HG03064 (cell line): ENCODE results near the gene GSE1.

Source experiments
- ATAC-seq: cut with Tn5 transposase; IDR thresholded peaks from one replicate; pipeline ENCODE4 v1.9.1; 2021; ENCODE audit warnings: low read depth; ENCODE audit not compliant: unreplicated experiment

GSE1 gene

DNA sequence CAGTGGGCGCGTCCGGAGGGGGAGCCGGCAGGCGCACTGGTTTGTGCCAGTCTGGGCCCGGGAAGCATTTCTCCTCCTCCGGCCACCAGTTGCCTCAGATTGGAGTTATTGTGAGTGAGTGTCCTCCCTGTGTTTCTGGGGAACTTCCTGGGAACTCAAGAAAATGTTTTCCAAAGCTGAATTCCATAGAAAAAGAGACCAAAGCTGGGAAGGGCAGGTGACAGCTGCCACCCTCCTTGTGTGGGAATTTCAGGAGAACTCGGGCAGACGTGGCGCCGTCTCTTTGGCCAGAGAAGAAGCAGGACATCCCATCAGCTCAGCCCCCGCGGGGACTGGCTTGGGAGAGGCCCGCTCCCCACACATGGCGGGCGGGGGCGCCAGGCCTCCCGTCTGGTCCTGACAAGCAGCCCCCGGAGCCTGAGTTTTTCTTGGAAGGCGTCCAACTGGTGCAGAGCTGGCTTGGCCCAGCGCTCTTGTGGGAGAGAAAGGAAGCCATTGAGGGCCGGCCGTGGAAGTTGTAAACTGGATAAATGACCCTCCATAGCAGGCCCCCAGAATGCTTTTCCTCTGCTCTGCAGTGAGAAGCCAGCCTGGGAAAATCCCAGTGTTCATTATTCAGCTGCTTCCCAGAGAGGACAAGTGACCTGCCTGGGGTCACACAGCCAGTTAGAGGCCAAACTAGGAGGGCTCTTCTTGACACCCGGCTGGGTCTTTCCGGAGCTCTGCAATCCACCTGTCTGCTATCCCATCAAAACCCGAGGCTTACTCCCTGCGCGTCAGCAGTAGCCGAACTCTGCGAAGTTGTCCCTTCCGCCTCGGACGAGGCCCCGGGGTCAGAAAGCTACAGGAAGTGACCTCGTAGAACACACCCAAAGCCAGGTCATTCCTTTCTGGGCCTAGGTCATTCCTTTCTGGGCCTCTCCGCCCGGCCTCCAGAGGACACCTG lies 39.2 kb upstream of the GSE1 start:
- ATAC-seq = no peak

GRCh38 chr16:85574672-85575475 lies 38.2 kb upstream of the GSE1 start:
- ATAC-seq = no peak

DNA sequence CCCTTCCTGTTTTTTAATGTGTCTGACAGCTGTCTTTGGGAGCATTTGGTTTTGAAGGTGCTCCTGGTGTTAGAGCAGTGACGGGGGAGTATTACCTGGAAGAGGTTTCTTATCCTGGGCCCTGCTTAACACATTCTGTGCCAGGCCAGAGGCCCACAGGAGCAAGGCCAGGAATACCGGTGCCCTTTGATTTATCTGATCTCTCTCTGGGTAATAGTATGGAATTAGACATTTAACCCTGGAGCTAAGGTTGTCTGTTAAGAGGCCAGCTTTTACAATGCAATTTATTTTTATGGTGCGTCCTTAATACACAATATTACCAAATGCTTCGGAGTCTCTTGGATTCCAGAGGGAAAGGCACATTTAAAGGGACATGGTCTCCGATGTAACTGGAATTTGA lies 37.2 kb upstream of the GSE1 start:
- no peak for ATAC-seq

GRCh38 chr16:85576944-85577343 lies 36.2 kb upstream of the GSE1 start:
- ATAC-seq = no peak

GRCh38 chr16:85577899-85578598 lies 35.1 kb upstream of the GSE1 start:
- ATAC-seq = no peak

DNA sequence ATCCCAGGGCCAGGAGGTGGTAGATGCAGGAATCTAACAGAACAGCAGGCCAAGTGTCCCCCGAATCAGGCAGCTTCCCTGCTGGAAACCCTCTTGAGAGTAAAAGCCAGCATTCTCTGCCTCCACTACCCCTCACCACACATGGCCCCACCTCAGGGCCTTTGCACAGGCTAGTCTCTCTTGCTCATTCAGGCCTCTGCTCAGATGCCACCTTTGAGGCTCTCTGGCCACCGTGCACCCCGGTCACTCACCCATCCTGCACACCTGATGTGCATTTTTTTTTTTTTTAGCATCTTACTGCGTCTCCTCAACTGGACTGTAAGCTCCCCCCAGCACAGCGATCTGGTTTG lies 34.5 kb upstream of the GSE1 start:
- no peak for ATAC-seq

GRCh38 chr16:85579191-85579590 lies 33.9 kb upstream of the GSE1 start:
- no peak for ATAC-seq

DNA sequence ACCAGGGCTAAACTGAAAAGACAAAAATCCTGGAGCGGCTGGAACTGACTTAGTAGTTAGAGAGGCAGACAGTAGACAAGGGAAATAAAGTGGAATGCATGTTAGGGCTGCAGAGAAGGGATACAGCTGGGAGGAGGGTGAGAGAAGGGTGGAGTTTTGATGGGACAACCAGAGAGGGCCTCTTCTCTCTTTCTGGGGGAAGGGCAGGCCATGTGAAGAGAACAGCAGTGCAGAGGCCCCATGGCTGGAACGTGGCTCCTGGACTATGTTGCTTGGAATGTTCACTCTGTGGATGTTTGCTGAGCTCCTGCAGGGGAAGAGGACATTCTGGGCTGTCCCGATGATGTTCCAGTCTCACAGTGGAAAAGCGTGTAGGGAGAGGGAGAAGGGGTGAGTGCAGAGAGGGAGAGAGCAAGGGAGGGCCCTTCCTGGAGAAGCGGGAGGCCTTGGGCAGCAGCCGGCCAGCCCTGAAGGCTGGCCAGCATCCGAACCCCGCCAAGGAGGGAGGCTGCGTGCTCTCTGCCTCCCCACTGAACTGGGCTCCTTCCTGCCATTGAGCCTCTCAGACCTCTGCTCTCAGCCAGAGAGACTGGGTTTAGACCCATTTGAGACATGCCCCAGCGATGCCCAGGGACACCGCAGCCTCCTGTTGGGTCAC lies 33.1 kb upstream of the GSE1 start:
- no peak for ATAC-seq

GRCh38 chr16:85580684-85581083 lies 32.4 kb upstream of the GSE1 start:
- no peak for ATAC-seq

DNA sequence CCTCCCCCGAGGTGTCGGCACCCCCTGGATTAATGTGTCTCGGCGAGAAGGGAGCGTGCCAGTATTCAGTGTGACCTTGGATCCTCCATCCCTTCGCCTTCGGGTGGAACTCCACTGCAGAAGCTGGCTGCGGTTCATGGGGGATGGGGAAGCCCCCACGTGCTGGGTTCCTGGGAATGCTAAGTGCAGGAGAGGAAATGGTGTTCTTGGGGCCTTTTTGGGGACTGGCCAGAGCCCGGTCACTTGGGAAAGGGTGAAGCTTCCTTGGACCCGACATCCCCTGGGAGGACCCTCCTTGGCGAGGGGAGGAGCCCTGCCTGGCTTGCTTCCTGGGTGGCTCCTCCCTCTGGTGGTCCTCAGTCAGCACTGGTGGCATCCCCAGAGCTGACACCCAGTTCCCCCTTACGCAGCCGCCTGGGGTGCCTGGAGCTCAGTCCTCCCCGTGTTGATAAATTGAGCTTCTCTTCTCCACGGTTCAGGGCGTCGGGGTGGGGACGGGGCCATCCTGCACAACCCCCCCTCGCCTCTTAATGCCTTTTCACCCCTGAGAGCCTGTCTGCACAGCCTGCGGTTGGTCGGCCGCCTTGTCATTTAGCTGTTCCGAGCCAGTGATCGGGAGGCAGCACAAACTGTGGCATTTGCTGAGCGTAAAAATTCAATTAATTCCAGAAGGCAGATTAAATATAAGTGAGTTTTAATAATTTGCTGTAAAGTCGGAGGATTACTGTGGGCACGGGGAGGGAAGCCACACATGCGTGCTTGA lies 30.7 kb upstream of the GSE1 start:
- no peak for ATAC-seq

DNA sequence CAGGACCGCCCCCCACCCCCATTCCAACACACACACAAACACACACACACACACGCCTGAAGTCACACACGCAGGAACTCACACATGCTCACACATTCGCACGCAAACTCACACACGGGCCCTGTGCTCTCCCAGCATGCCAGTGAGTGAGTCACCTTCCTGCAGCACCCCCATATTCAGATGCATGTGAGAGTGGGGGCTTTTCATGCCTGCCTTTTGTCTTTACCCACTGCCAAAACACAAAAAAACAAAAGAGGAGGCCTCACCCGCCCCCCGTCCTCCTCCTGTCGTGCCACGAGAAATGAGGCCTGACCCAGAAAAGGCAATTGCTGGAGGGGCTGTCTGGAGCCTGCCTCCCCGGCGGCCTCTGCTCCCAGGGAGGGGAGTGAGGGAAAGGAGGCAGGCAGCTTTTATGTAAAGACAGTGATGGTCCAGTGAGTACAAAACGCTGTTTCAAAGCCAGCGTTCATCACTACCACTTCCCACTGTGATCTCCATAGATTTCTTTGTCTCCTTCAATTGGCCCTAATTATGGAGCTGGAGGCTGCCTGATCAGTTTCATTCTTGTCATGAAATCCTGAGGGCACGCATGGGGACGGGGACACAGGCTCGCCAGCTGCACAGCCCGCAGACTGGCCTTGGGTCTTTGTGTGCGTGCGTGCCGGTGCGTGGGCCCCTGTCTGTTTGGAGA lies 29.5 kb upstream of the GSE1 start:
- no peak for ATAC-seq

DNA sequence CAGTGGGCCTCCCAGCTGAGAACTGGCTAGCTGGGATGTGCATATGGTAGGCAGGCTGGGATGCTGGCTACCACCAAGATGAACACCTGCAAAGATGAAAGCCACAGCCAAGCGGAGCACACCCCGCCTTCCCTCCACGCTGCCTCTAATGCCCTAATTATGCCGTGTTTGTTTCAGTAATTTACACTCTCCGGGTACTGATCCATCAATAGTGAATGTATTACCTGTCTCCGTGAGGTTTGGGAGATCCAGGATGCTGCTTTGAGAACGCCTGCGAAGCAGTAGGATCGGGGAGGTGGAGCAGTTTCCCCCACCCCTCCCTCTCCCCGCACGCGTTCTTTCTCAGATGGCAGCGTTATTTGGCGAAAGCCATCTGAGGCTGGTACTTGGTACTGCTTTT lies 28.9 kb upstream of the GSE1 start:
- no peak for ATAC-seq

DNA sequence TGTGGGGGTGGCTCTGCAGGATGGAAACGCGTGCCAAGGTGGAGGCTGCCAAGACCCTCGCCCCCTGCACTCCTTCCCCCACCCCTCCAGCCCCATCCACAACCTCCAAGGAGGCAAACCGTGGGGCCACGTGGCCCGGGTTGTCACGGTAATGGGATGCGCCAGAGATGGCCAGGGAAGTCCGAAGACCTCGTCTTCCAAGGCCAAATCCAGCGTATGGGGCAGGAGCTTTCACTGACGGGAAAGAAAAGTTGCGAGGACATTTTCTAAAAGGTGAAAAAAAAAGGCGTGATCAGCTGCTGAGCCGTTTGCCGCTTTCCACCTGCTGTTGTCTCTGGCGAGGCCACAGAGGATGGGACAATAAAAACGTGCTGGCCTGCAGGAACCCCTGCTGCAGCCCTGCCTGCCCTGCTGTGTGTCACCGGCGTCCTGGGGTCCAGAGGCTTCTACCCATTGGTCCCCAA lies 28.3 kb upstream of the GSE1 start:
- ATAC-seq = no peak

GRCh38 chr16:85585711-85586110 lies 27.4 kb upstream of the GSE1 start:
- ATAC-seq = no peak

DNA sequence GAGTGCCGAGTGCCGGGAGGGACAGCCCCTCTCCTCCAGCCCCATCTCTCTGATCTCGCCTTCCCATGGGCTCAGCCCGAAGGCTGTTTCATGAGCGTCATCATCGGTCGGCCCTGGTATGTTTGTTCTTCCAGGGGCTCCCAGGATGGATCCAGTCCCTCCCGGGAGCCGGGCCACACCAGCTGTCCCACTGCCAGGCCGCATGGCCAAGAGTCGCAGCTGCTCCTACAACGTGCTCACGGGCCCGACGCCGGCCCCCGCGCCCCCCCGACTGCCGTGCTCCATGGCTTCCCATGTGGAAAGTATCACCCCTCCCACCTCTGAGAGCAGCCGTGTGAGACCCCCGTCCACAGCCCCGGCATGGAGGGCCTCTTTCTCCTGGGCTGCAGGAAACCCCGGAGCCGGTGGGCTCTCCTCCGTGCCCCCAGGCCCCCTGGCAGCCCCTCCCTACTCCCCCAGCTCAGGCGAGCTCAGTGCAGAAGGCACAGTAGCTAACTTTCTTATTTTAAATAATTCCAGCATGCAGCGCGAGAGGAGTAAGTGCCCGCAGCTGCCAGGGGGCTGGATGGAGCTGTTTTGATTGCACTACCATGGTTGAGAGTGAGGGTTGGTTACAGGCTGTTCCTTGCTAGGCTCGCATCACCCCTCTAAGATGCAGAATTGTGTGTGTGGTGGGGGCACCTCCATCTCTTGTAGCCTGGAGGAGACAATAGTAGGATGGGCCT lies 26.6 kb upstream of the GSE1 start:
- ATAC-seq = no peak

DNA sequence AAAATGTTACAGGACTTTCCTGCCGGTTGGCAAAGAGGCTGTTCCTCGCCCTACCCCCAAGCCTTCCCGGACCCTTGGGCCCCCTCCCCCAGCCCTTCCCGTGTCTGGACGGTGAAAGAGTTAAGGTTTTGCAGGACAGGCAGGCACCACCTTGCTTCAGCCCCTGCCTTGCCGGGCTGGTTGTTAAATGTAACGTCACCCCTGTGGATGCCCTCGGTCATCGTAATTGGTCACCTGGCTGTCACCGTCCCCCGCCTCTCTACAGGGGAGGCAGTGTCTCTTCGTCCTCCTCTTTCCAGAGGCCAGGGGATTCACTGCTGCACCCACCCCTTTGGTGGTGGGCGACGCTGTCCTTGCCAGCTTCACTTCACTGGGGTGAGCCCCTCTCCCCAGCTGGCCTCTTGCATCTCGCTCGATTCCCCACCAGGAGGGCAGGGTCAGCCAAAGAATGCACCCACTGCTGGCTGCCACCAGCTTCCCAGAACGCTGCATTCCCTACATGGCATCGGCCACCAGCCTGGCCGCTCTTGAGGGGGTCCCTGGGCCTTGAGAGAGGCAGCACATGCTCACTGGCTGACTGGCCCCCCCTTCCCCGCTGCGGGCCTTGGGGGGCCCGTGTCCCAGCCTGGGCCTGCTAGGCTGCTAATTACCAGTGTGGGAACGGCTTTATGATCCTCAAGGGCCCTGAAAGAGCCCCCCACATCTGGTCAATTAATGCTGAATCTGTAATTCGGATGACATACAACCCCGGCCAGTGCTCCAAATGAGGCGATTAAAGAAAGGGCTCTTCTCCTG lies 25.2 kb upstream of the GSE1 start:
- no peak for ATAC-seq

GRCh38 chr16:85588562-85589503 lies 24.3 kb upstream of the GSE1 start:
- no peak for ATAC-seq
